Thyroid gland (tissue), 4 donors: ENCODE results near the gene RAD9A. TPM values are rescaled to one million over a fixed set of nuclear protein-coding genes. Genes with fewer than 3 reads are reported as not detected.

Experiments
- DNase-seq, 2 donors: peaks; one replicate each; pipeline ENCODE4 v3.0.0-alpha.2; 2019
- H3K27ac ChIP-seq, 3 donors: fragments of 200-600 bp; sonication (generic); 1 replicate in 2 of 3; 2 replicates in 1 of 3; pipeline ENCODE4 v1.5.1; 2016 to 2019; ENCODE audit warnings: mild to moderate bottlenecking in 1 of 3, moderate library complexity in 1 of 3
- H3K27me3 ChIP-seq: fragments of 200-600 bp; sonication (generic); one replicate; pipeline ENCODE4 v1.5.1; 2019
- H3K36me3 ChIP-seq, 2 donors: fragments of 200-600 bp; sonication (generic); one replicate each; pipeline ENCODE4 v1.5.1; 2016 to 2019
- H3K4me1 ChIP-seq, 2 donors: fragments of 200-600 bp; sonication (generic); one replicate each; pipeline ENCODE4 v1.5.1; 2017 to 2019
- H3K4me3 ChIP-seq, 3 donors: fragments of 200-600 bp; sonication (generic); replicated peaks in 1 of 3; 1 replicate in 2 of 3; 2 replicates in 1 of 3; pipeline ENCODE4 v1.5.1; 2016; ENCODE audit warnings: mild to moderate bottlenecking in 1 of 3
- H3K9me3 ChIP-seq: fragments of 200-600 bp; sonication (generic); one replicate; pipeline ENCODE4 v1.5.1; 2017
- CTCF ChIP-seq, 6 experiments: fragments of 200-600 bp in 3 of 6; fragments of 450-650 bp in 3 of 6; sonication (generic) in 3 of 6; IDR thresholded peaks; one replicate each; pipeline ENCODE4 v1.5.1; 2016 to 2019; ENCODE audit warnings: antibody characterized with exemption in 6 of 6, mild to moderate bottlenecking in 2 of 6, inconsistent platforms in 1 of 6, moderate library complexity in 1 of 6
- POLR2A ChIP-seq, 2 donors: fragments of 450-650 bp; IDR thresholded peaks; one replicate each; pipeline ENCODE4 v1.6.1; 2017; ENCODE audit warnings: antibody characterized with exemption in 2 of 2, mild to moderate bottlenecking in 2 of 2, moderate library complexity in 1 of 2
- WGBS, 2 donors: methylation state at CpG; one replicate each; pipeline ENCODE4 v1.1.5; 2017; 5-methylcytosine and 5-hydroxymethylcytosine counted together
- intact Hi-C: fragments of 100-400 bp; cut with DNase I; formaldehyde crosslinking; loops from one replicate; pipeline ENCODE4 v1.15.1; 2023
- total RNA-seq, 4 donors: library from RNA; depleted of rRNA; stranded (reverse); fragments of >200 nt; gene quantifications; one replicate each; pipeline ENCODE4 v1.2.3, GENCODE V29; 2016

RAD9A gene
- total RNA-seq, 4 donors from 2014 or later: 22.7 to 38.0 (median 31.0) TPM

DNA sequence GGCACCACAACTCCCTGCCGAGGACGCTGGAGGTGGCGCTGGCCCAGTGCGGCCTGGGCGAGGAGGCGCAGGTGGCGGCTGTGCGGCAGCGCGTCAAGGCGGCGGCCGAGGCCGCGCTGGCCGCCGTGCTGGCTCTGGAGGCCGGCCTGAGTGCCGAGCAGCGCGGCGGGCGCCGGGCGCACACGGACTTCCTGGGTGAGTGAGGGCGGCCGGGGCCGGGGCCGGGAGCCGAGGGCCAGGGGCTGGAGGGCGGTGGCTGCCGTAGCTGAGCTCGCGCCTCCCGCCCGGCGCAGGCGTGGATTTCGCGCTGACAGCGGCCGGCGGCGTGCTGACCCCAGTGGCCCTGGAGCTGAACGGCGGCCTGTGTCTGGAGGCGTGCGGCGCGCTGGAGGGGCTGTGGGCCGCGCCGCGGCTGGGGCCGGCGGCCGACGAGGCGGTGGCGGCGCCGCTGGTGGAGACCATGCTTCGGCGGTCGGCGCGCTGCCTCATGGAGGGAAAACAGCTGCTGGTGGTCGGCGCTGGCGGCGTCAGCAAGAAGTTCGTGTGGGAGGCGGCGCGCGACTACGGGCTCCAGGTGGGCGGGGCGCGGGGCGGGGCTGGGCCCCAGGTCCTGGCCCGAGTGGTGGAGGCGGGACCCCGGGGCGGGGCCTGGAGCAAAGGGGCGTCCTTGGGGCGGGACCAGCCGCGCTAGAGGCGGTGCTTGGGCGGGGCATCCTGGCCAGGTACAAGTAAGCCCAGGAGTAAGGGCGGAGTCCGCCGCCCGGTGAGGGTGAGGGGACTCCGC is 29.1 kb downstream of the RAD9A start:
- Histone ChIP-seq H3K4me3 (peak overlapping the region; percentile 49 to 60 (median 54)), H3K27ac (peak overlapping the region; percentile 58 to 84 (median 80)), H3K9me3 (no peaks in the 10 kb centered on the region), H3K36me3 (no peaks in the 10 kb centered on the region), H3K4me1 (peaks cover 14 to 51% of the 10 kb centered on the region in 2 donors), H3K27me3 (no peaks in the 10 kb centered on the region)
- peak; percentile 97 for DNase-seq
- WGBS, 2 donors: 1% methylated on average over 17 to 21 of the region's 97 CpGs
- intact Hi-C loops: loop anchor here (5.0 kb wide), 1 partner anchor 46 kb away; the partner anchor contains the start of gene TMEM134
- TF ChIP-seq POLR2A (IDR thresholded peaks at IDR 0.05) (peak; percentile 21 to 87), CTCF (IDR thresholded peaks at IDR 0.05) (peak in 1 of 6 experiments; percentile 27)

GRCh38 chr11:67421430-67422031 is 29.7 kb downstream of the RAD9A start:
- H3K36me3 ChIP-seq: no peaks in the 10 kb centered on the region
- 70 to 78% methylated on average over 22 of the region's 22 CpGs for WGBS, 2 donors
- no peaks in the 10 kb centered on the region for H3K9me3 ChIP-seq
- H3K4me1 ChIP-seq: peaks cover 9 to 44% of the 10 kb centered on the region in 2 donors
- TF ChIP-seq POLR2A (IDR thresholded peaks at IDR 0.05): no peak
- no peak for TF ChIP-seq CTCF (IDR thresholded peaks at IDR 0.05)
- no peak for DNase-seq
- H3K27me3 ChIP-seq: no peaks in the 10 kb centered on the region
- intact Hi-C loops: loop anchor here (5.0 kb wide), 1 partner anchor 46 kb away; the partner anchor contains the start of gene TMEM134
- peak overlapping the region in 1 of 3 donors; percentile 80 for H3K27ac ChIP-seq
- H3K4me3 ChIP-seq: peak overlapping the region in 1 of 3 donors; percentile 54

GRCh38 chr11:67422891-67423290 is 31.1 kb downstream of the RAD9A start:
- H3K4me1 ChIP-seq: peaks cover 7 to 36% of the 10 kb centered on the region in 2 donors
- H3K27me3 ChIP-seq: no peaks in the 10 kb centered on the region
- no peak overlapping the region for H3K27ac ChIP-seq
- WGBS, 2 donors: 74 to 80% methylated on average over 6 of the region's 6 CpGs
- H3K9me3 ChIP-seq: no peaks in the 10 kb centered on the region
- no peaks in the 10 kb centered on the region for H3K36me3 ChIP-seq
- no peak for TF ChIP-seq CTCF (IDR thresholded peaks at IDR 0.05)
- TF ChIP-seq POLR2A (IDR thresholded peaks at IDR 0.05): no peak
- no peak overlapping the region for H3K4me3 ChIP-seq
- intact Hi-C loops: loop anchor here (5.0 kb wide), 1 partner anchor 44 kb away; the partner anchor contains the start of gene TMEM134
- no peak for DNase-seq

- TF ChIP-seq POLR2A (IDR thresholded peaks at IDR 0.05): no peak
- no peak for TF ChIP-seq CTCF (IDR thresholded peaks at IDR 0.05)
- H3K4me3 ChIP-seq: no peak overlapping the region
- H3K27me3 ChIP-seq: no peaks in the 10 kb centered on the region
- intact Hi-C loops: loop anchor here (5.0 kb wide), 1 partner anchor 44 kb away; the partner anchor contains the start of gene TMEM134
- no peak overlapping the region for H3K27ac ChIP-seq
- peaks cover 7 to 30% of the 10 kb centered on the region in 2 donors for H3K4me1 ChIP-seq
- H3K36me3 ChIP-seq: no peaks in the 10 kb centered on the region
- no peak for DNase-seq
- WGBS, 2 donors: 94 to 97% methylated on average over 10 to 11 of the region's 13 CpGs
- no peaks in the 10 kb centered on the region for H3K9me3 ChIP-seq
Measured at GRCh38 chr11:67423466-67423865, 31.7 kb downstream of the RAD9A start.
